Prostate gland (tissue), 2 donors: ENCODE results near the gene EME2.

ENCODE experiments used
- POLR2A ChIP-seq: fragments of 450-650 bp; IDR thresholded peaks from one replicate; pipeline ENCODE4 v1.6.1; 2016; ENCODE audit warnings: antibody characterized with exemption, mild to moderate bottlenecking
- POLR2AphosphoS5 ChIP-seq: sonication (generic); formaldehyde crosslinking; IDR thresholded peaks from one replicate; pipeline ENCODE4 v1.6.1; 2017; ENCODE audit warnings: antibody characterized with exemption
- TF ChIP-seq, protein P1 (sequence below), 4 experiments: fragments of 200-600 bp in 2 of 4; fragments of 450-650 bp in 2 of 4; sonication (generic) in 2 of 4; IDR thresholded peaks; 1 replicate in 3 of 4; 2 replicates in 1 of 4; pipeline ENCODE4 v1.5.1; 2016 to 2019; ENCODE audit warnings: antibody characterized with exemption in 4 of 4, mild to moderate bottlenecking in 2 of 4, moderate library complexity in 2 of 4

DNA sequence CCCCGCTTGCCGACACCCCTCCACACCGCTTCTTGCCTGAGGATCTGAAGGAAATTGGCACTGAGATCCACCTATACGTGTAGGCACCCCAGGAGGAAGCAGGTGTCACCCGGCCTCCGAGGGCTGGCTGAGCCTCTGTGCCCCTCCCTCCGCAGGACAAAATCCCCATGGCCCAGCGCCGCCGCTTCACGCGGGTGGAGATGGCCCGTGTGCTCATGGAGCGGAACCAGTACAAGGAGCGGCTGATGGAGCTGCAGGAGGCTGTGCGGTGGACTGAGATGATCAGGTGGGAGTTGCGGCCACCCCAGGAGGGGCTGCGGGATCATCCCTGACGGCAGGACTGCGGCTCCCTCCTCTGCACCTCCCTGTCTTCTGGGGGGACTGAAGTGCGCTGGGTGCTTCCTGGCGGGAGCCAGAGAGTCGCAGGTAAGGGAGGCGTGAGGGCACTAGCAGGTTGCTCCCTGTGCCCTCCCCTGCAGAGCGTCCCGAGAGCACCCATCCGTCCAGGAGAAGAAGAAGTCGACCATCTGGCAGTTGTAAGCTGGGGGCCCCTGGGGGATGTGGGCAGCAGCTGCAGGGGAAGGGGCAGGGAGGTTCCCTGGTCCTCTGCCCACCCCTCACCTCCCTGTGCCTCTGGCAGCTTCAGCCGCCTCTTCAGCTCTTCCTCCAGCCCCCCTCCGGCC lies 10.3 kb upstream of the EME2 start:
- TF ChIP-seq, protein P1, sequence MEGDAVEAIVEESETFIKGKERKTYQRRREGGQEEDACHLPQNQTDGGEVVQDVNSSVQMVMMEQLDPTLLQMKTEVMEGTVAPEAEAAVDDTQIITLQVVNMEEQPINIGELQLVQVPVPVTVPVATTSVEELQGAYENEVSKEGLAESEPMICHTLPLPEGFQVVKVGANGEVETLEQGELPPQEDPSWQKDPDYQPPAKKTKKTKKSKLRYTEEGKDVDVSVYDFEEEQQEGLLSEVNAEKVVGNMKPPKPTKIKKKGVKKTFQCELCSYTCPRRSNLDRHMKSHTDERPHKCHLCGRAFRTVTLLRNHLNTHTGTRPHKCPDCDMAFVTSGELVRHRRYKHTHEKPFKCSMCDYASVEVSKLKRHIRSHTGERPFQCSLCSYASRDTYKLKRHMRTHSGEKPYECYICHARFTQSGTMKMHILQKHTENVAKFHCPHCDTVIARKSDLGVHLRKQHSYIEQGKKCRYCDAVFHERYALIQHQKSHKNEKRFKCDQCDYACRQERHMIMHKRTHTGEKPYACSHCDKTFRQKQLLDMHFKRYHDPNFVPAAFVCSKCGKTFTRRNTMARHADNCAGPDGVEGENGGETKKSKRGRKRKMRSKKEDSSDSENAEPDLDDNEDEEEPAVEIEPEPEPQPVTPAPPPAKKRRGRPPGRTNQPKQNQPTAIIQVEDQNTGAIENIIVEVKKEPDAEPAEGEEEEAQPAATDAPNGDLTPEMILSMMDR (IDR thresholded peaks at IDR 0.05) = no peak
- TF ChIP-seq POLR2A (no peak), POLR2AphosphoS5 (no peak)
